IPS-18c (cell line): ENCODE measurements around the gene MED20.

Source experiments
- H3K4me3 ChIP-seq: 2 replicates; pipeline ENCODE4 v1.7.0; 2013; ENCODE audit warnings: low read depth, mild to moderate bottlenecking, low read length, moderate library complexity; ENCODE audit not compliant: insufficient read depth
- H3K9me3 ChIP-seq: one replicate; pipeline ENCODE4 v1.6.1; 2013; ENCODE audit warnings: mild to moderate bottlenecking, low read length, moderate library complexity; ENCODE audit not compliant: control insufficient read depth, insufficient read depth

MED20 gene

DNA sequence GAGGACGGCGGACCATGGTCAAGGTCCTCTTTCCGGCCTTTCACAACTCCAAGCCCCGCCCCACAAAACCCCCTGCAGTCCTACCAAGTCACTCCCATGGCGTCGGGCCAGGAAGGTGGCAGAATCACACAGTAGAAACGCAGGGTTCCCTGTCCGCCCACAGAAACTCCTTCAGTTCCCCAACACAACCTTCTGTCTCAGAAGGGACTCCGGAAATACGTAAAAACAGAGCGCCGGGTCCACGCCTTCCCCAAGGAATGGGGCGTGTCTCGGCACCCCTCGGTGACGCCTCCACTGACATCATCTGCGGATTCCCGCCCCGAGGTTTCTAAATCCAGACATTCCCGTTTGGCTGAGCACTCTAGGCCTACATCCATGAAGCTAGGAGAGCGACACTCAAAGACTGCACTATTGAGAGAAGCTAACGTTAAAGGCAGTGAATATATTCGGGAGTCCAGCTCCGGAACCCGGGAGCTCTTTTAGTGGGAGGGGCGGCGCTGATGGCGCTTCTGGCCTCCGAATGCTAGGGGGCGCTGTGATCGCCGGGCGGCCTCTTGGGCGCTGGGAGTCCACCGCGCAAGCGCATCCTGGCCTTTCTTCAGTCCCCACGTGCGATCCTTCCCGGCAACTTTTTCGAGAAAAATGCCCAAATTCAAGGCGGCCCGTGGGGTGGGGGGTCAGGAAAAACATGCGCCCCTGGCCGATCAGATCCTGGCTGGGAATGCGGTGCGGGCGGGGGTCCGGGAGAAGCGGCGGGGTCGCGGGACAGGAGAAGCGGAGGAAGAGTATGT is at the start of gene MED20, which contains the start of gene BYSL:
MED20 (minus strand) TSS at position 219 of the 791 bp plus-strand sequence; CDS start at position 98, 121 bp downstream.
BYSL (plus strand) TSS at position 579 of the 791 bp plus-strand sequence; CDS start at position 643, 64 bp downstream.
- Histone ChIP-seq H3K9me3 (no peaks in the 10 kb centered on the region), H3K4me3 (peak within 1 kb of the TSS; percentile 71)

DNA sequence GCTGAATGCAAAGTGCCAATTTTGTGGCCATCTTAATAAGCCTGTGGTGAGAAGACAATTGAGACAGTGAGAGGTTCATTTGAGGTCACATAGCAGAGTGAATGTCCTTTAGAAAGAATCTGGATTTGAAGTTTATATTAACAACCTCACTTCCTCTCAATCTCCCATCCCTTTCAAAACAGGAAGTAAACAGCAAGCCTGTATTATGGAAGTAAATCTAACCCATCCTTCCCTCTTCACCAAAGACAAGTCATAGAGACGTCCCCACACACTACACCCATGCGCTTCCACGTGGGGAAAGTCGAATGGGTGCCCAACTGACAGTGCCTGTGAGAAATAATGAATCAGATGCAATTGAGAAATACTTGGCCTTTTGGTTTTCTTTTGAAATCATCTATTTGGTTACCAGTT is 49.5 kb upstream of the MED20 start:
- Histone ChIP-seq H3K9me3 (no peaks in the 10 kb centered on the region), H3K4me3 (no peak overlapping the region)

- H3K4me3 ChIP-seq = no peak overlapping the region
- no peaks in the 10 kb centered on the region for H3K9me3 ChIP-seq
These were observed 46.7 kb upstream of the MED20 start for GRCh38 chr6:41967312-41968287.

- Histone ChIP-seq H3K4me3 (no peak overlapping the region), H3K9me3 (no peaks in the 10 kb centered on the region)
These were observed 46.0 kb upstream of the MED20 start for GRCh38 chr6:41966961-41967311.

DNA sequence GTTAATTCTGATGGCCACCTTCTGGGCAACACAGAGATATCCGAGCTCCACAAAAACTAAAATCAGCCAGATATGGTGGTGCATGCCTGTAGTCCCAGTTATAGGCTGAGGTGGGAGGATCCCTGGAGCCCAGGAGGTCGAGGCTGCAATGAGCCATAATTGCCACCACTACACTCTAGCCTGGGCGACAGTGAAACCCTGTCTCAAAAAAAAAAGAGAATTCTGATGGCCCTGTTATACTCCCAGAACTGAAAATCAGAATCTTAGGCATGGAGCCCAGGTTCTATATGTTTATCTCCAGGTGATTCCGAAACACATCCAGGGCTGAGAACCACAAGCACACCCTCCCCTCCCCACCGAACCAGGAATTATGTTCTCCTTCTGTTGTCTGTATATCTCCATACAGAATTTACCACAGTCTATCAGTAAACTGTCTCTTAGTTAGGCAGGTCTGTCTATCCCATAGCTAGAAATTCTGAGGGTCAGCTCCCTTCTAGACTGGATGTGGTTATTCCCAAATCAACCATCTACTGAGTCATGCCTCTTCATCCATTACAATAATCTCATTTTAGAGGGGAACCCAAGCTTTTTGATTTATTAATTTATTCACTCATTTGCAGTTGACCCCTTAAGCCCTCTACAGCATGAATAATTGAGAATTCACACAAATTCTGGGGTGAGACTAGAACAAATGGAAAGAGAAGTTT is 45.4 kb upstream of the MED20 start:
- Histone ChIP-seq H3K4me3 (no peak overlapping the region), H3K9me3 (no peaks in the 10 kb centered on the region)

GRCh38 chr6:41965429-41966213 is 44.7 kb upstream of the MED20 start:
- Histone ChIP-seq H3K9me3 (no peaks in the 10 kb centered on the region), H3K4me3 (peak overlapping the region; percentile 30)

- Histone ChIP-seq H3K9me3 (no peaks in the 10 kb centered on the region), H3K4me3 (no peak overlapping the region)
These were observed 43.4 kb upstream of the MED20 start for GRCh38 chr6:41964201-41964887.

DNA sequence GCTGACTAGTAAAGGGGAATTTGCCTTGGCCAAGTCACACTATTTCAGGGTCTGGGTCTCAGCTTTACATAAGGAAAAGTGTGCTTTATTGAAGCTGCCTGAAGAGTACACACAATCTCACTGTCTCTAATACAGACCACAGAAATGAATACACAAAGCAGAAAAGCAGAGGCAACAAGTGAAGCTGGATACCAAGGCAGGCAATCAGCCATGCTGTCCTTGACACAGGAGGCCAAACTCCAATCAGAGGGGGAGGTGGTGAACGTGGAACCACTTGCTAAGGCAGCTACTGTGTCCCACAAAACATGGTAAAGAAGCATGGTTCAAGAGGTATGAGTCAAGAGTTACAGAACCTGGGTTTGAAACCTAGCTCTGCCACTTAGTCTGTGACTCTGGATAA is 42.4 kb upstream of the MED20 start:
- no peak overlapping the region for H3K4me3 ChIP-seq
- no peaks in the 10 kb centered on the region for H3K9me3 ChIP-seq

GRCh38 chr6:41960028-41960427 is 39.1 kb upstream of the MED20 start:
- Histone ChIP-seq H3K4me3 (no peak overlapping the region), H3K9me3 (no peaks in the 10 kb centered on the region)

DNA sequence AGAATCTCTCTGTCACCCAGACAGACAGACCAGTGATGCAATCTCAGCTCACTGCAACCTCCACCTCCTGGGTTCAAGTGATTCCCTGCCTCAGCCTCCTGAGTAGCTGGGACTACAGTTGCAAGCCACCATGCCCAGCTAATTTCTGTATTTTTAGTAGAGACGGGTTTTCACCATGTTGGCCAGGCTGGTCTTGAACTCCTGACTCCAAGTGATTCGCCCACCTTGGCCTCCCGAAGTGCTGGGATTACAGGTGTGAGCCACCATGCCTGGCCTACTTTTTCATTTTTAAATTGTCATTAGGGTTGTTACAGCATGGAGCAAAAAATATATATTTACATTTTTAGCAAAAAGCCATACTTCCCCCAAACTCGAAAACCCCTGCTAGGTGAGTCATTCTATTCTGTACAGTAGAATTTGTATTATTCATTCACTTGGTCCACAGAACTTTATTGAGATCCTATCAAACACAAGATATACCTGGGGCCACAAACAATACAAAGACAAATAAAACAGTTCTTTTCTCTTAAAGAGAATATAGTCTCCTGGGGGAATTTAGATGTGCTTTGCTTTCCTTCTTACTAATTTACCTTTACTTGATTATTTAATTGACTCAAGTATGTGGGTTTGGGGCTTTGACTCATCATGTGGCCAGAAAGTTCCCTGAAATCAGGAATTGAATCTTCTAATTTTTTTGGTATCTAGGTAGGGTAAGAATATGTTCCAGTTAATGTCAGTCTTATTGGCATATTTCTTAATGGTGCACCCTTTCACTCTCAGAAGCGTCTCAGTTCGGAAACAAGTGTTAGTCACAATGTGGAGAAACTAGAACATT is 37.3 kb upstream of the MED20 start:
- no peaks in the 10 kb centered on the region for H3K9me3 ChIP-seq
- H3K4me3 ChIP-seq = no peak overlapping the region

GRCh38 chr6:41957117-41957516 is 36.2 kb upstream of the MED20 start:
- Histone ChIP-seq H3K4me3 (no peak overlapping the region), H3K9me3 (no peaks in the 10 kb centered on the region)

DNA sequence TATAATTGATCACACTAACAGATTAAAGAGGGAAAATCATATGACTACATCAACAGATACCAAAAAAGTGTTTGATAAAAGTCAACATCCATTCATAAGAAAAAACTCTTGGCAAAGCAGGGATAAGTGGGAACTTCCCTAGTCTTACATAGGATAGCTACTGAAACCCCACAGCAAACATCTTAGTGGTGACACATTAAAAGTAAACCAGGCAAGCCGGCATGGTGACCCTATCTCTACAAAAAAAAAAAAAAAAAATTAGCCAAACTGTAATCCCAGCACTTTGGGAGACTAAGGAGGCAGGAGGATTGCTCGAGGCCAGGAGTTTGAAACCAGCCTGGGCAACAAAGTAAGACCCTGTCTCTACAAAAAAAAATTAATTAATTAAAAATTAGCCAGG is 34.5 kb upstream of the MED20 start:
- no peak overlapping the region for H3K4me3 ChIP-seq
- H3K9me3 ChIP-seq = no peaks in the 10 kb centered on the region

DNA sequence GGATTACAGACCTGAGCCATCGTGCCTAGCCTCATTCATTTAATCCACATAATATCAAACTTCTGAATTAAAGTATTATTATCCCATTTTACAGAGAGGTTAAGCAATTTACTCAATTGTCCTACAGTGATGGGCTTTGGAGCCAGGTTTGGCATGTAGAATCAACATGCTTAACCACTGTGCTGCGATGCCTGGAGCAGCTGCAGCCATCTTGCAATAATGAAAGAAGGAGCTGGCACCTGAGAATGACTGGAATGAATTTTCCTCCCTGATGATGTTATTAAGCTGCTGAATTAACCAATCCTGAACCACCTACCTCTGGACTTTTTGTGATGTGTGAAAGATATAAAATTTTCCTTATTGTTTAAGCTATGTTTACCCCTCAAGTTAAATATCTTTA is 33.7 kb upstream of the MED20 start:
- Histone ChIP-seq H3K9me3 (no peaks in the 10 kb centered on the region), H3K4me3 (no peak overlapping the region)

DNA sequence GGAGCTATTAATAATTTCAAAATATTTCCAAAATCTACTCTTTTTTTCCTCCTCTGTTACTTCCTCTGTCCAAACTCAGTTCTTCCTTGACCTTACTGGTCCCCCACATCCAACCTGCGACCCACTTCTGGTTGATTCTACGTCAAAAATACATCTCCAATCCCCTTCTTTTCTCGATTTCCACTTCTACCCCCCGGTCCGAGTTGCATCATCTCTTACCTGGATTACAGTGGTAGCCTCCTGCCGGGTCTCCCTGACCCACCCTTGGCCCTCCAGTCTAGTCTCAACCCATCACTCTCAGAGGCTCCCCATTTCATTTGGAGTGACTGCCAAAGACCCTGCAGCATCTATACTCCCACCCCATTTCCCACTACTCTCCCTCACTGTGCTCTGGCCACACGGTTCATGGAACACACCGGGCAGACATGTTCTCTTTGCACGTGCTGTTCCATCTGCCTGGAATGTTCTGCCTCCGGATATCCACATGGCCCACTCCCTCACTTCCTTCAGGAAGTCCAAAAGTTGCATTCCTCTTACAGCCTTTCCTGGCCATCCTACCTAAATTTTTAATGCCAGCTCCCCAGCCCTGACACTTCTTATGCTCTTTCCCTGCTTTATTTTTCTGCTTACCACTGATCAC is 26.8 kb upstream of the MED20 start:
- Histone ChIP-seq H3K4me3 (no peak overlapping the region), H3K9me3 (no peaks in the 10 kb centered on the region)

DNA sequence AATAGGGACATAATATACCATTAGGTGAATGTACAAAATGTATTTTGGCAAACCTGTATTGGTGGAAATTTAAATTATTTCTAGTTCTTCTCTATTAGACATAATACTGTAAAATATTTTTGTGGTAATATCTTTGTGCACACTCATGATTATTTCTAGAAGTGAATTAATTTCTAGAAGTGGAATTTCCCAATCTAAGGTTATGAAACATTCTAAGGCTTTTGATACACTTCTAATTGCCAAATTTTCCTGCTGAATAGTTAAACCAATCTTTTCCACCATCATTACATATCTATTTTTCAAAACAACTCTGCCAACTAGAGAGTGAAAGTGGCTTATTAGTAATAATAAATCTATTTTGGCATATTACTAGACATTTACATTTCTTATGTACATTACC is 22.5 kb upstream of the MED20 start:
- H3K9me3 ChIP-seq = no peaks in the 10 kb centered on the region
- H3K4me3 ChIP-seq = no peak overlapping the region
